AG04449 (cell line): Measurements from ENCODE around the gene MAP3K4.
"Not testable (repeated sequence)": the region's sequence is repeated elsewhere in the genome, so short reads cannot be mapped to it uniquely, and the experiment has no call there.

Source experiments
- CTCF ChIA-PET: fragments of 350-600 bp; formaldehyde crosslinking; extraction: SDS; loops from one replicate; lab custom pipeline; 2021; ENCODE audit warnings: antibody characterized with exemption; lab: Yijun Ruan, JAX
- POLR2A ChIA-PET: fragments of 400-600, 350-600 bp; formaldehyde crosslinking; extraction: SDS; loops from one replicate; lab custom pipeline; 2020; ENCODE audit warnings: antibody characterized with exemption, inconsistent platforms; lab: Yijun Ruan, JAX
- DNase-seq: peaks from one replicate; pipeline ENCODE4 v3.0.0-alpha.2; 2010; ENCODE audit warnings: low read depth, low spot score
- H3K4me3 ChIP-seq: 2 replicates; pipeline ENCODE4 v1.5.1; 2011; ENCODE audit warnings: low read depth, mild to moderate bottlenecking, control low read depth, low read length
- CTCF ChIP-seq: IDR thresholded peaks from one replicate; pipeline ENCODE4 v1.5.1; 2011; ENCODE audit warnings: mild to moderate bottlenecking, moderate library complexity, low read length, control low read depth, inconsistent platforms; ENCODE audit not compliant: insufficient read depth; ENCODE audit errors: missing control alignments

Gene MAP3K4

GRCh38 chr6:160967351-160967750, 24.2 kb upstream of the MAP3K4 start:
- POLR2A ChIA-PET: no interaction called here
- CTCF ChIA-PET: interaction anchor here (3.0 kb wide), 1 partner anchor 37 kb away, joined by 9 read pairs; no protein-coding TSS in a partner anchor
- TF ChIP-seq CTCF: no peak

GRCh38 chr6:160967833-160968232, 23.7 kb upstream of the MAP3K4 start:
- no peak for DNase-seq
- no peak overlapping the region for H3K4me3 ChIP-seq
- no peak for TF ChIP-seq CTCF
- ChIA-PET POLR2A (no interaction called here), CTCF (interaction anchor here (1.1 to 3.0 kb wide), 2 partner anchors 24 to 37 kb away, joined by 4 to 9 read pairs; partner anchors contain the start of gene MAP3K4)

More at GRCh38 chr6:160967351-160967750, 24.2 kb upstream of the MAP3K4 start:
- no peak for DNase-seq
- no peak overlapping the region for H3K4me3 ChIP-seq

GRCh38 chr6:160971171-160971570, 20.4 kb upstream of the MAP3K4 start:
- no peak for TF ChIP-seq CTCF
- no peak for DNase-seq
- POLR2A ChIA-PET: no interaction called here
- no peak overlapping the region for H3K4me3 ChIP-seq
- CTCF ChIA-PET: interaction anchor here (1.2 to 2.3 kb wide), 6 partner anchors 19 to 403 kb away, joined by 3 to 10 read pairs (median 6); partner anchors contain the start of gene MAP3K4

GRCh38 chr6:160972111-160972510, 19.5 kb upstream of the MAP3K4 start:
- no peak overlapping the region for H3K4me3 ChIP-seq
- POLR2A ChIA-PET: interaction anchor here (0.8 kb wide), 1 partner anchor 66 kb away, joined by 3 read pairs; no protein-coding TSS in a partner anchor
- no peak for TF ChIP-seq CTCF
- CTCF ChIA-PET: interaction anchor here (0.7 to 2.3 kb wide), 4 partner anchors 18 to 399 kb away, joined by 3 to 5 read pairs (median 4); no protein-coding TSS in a partner anchor
- peak; percentile 92 for DNase-seq

- H3K4me3 ChIP-seq, POLR2A ChIA-PET, DNase-seq: not testable (repeated sequence)
- CTCF ChIA-PET: interaction anchor here (0.7 to 1.5 kb wide), 2 partner anchors 17 to 398 kb away, joined by 3 read pairs; no protein-coding TSS in a partner anchor
Observed at GRCh38 chr6:160972594-160972993, 19.0 kb upstream of the MAP3K4 start.

- CTCF ChIA-PET: interaction anchor here (0.7 to 1.7 kb wide), 3 partner anchors 16 to 43 kb away, joined by 3 to 5 read pairs (median 3); no protein-coding TSS in a partner anchor
- no peak for DNase-seq
- no peak overlapping the region for H3K4me3 ChIP-seq
- POLR2A ChIA-PET: interaction anchor here (0.5 to 1.3 kb wide), 2 partner anchors 56 to 300 kb away, joined by 3 to 4 read pairs; partner anchors contain the start of gene AGPAT4
- TF ChIP-seq CTCF: no peak
Observed at GRCh38 chr6:160973311-160974250, 18.0 kb upstream of the MAP3K4 start.
